Measurements from ENCODE around the gene ACP7.

GRCh38 chr19:39154629-39155100 lies 70.5 kb downstream of the ACP7 start:
- TF ChIP-seq CTCF (IDR thresholded peaks at IDR 0.05) (no peak), EP300 (IDR thresholded peaks at IDR 0.05) (no peak), POLR2A (IDR thresholded peaks at IDR 0.05; ENCODE audit: low read depth) (no peak), POLR2AphosphoS5 (IDR thresholded peaks at IDR 0.05) (no peak)

Data from esophagus muscularis mucosa (tissue), 4 donors.